HFF-Myc (cell line): ENCODE measurements around the gene MAP3K5.

ENCODE experiments used
- DNase-seq: peaks from one replicate; pipeline ENCODE4 v3.0.0-alpha.2; 2011; ENCODE audit warnings: low read depth; ENCODE audit errors: extremely low read depth
- H3K4me3 ChIP-seq: replicated peaks from 2 replicates; pipeline ENCODE4 v1.5.1; 2011; ENCODE audit warnings: low read depth, mild to moderate bottlenecking, control low read depth, low read length
- CTCF ChIP-seq: IDR thresholded peaks from 2 replicates; pipeline ENCODE4 v1.5.1; 2012; ENCODE audit warnings: mild to moderate bottlenecking, low read depth, low read length, control low read depth; ENCODE audit errors: missing control alignments

MAP3K5 gene

DNA sequence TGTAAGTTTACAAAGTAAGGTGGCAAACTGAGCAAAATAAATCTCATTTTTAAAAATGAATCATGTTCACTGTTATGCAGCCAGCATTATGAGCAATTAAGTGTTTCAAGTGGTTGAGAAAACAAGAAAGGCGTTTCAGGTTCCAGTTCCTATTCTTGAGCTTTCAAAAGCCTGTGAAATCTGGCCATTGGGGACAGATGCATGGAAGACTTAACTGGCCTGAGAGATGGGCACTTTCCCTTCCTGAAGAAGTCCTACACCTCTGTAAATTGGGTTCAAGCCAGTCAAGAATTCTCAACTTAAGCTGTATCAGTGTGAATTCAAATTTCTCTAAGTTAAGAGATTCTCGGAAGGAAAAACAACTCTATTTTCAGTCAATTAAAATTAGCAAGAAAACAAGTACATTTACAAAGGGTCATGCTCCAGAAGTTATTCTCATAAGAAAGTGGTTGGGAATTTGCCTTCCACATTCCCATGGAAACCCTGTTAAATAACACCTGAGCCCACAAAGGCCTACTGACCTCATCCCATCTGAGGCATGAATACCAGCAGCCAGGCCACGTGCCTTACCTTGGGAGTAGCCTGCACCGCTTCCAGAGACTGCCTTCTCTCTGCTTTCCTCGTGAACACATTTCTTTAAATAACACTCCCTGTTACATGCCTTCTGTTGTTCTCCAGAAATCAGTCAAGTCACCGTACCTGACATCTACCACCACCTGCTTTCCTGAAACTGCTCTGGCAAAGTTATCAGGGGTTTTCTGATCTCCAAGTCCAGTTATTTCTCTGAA, 19.4 kb downstream of the MAP3K5 start:
- no peak for TF ChIP-seq CTCF
- H3K4me3 ChIP-seq: no peak overlapping the region
- no peak for DNase-seq

GRCh38 chr6:136771306-136771705, 21.0 kb downstream of the MAP3K5 start:
- H3K4me3 ChIP-seq: no peak overlapping the region
- TF ChIP-seq CTCF: no peak
- no peak for DNase-seq

DNA sequence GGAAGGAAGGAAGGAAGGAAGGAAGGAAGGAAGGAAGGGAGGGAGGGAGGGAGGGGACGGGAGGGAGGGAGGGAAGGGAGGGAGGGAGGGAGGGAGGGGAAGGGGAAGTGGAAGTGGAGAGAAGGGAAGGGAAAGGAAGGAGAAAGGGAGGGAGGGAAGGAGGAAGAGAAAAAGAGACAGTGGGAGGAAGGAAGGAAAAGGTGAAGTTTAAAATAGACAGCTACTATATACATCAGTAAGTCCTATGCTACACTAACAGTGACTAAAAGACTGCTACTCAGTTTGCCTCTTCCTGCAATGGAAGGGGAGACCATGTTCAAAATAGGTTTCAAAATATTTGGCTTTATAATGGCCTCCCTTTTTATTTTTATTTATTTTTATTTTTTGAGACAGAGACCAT, 22.5 kb downstream of the MAP3K5 start:
- no peak overlapping the region for H3K4me3 ChIP-seq
- no peak for DNase-seq
- no peak for TF ChIP-seq CTCF

GRCh38 chr6:136769124-136769523, 23.2 kb downstream of the MAP3K5 start:
- TF ChIP-seq CTCF: no peak
- H3K4me3 ChIP-seq: no peak overlapping the region
- DNase-seq: no peak

DNA sequence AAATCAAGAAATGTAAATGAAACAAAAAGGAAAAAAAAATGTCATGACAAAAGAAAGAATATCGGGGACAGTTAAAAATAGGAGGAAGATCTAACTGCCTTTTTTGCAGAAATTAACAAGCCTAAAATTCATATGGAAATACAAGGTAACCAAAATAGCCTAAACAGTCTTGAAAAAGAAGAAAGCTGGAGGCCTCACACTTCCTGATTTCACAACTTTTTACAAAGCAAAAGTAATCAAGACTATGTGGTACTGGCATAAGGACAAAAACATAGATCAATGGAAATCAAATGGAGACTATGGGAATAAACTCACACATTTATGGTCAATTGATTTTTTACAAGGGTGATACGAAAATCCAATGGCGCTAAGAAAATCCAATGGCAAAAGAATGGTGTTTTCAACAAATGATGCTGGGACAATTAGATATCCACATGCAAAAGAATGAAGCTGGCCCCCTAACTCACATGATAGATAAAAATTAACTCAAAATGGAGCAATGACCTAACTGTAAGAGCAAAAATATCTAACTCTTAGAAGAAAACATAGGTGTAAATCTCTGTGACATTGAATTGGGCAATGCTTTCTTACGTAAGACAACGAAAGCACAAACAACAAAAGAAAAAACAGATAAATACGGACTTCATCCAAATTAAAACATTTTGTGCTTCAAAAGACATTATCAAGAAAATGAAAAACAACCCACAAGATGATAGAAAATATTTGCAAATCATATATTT, 24.5 kb downstream of the MAP3K5 start:
- no peak for TF ChIP-seq CTCF
- no peak overlapping the region for H3K4me3 ChIP-seq
- DNase-seq: no peak

GRCh38 chr6:136767103-136767502, 25.2 kb downstream of the MAP3K5 start:
- no peak overlapping the region for H3K4me3 ChIP-seq
- DNase-seq: no peak
- no peak for TF ChIP-seq CTCF
